Measurements from ENCODE around the gene SLC46A1.
A peak's percentile ranks its signal among the peaks of the same experiment; 100 is the strongest.

The SLC46A1 gene

DNA sequence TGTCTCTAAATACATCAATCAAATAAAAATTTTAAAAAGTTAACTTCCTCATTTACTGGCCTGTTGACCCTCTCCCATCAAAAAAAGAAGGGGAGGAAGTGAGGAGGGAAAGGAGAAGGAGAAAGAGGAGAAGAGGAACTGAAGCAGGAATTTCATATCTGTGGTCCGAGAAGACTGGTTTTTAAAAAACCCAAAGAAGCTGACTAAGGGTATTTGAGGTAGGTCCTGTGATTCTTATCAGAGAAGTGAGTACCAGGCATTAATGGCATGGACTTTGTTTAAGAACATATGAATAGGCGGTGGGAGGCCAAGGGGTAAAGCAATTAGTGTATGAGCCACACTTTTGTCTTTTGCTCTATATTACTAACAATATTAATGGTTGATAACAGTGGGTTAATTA lies 2.0 kb downstream of the SLC46A1 start:
- no peak overlapping the region for H3K4me3 ChIP-seq (ENCODE audit: low read length)
- TF ChIP-seq, protein P1, sequence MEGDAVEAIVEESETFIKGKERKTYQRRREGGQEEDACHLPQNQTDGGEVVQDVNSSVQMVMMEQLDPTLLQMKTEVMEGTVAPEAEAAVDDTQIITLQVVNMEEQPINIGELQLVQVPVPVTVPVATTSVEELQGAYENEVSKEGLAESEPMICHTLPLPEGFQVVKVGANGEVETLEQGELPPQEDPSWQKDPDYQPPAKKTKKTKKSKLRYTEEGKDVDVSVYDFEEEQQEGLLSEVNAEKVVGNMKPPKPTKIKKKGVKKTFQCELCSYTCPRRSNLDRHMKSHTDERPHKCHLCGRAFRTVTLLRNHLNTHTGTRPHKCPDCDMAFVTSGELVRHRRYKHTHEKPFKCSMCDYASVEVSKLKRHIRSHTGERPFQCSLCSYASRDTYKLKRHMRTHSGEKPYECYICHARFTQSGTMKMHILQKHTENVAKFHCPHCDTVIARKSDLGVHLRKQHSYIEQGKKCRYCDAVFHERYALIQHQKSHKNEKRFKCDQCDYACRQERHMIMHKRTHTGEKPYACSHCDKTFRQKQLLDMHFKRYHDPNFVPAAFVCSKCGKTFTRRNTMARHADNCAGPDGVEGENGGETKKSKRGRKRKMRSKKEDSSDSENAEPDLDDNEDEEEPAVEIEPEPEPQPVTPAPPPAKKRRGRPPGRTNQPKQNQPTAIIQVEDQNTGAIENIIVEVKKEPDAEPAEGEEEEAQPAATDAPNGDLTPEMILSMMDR (IDR thresholded peaks at IDR 0.05; ENCODE audit: insufficient read depth, low read depth, low read length, missing control alignments), result no peak
- DNase-seq (ENCODE audit: low read depth), result no peak

DNA sequence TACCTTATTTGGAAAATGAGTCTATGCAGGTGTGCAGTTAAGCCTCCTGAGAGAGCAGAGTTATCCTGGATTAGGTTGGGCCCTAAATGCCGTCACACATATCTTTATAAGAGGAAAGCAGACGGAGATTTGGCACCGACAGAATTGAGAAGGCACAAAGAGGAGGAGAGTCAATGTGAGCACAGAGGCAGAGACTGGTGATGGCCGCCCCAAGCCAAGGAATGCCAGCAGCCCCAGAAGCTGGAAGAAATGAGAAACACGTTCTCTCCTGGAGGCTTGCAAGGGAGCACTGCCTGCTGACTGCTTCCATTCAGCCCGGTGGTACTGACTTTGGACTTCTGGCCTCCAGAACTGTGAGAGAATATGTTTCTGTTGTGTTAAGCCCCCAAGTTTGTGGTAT lies 3.2 kb downstream of the SLC46A1 start:
- no peak overlapping the region for H3K4me3 ChIP-seq (ENCODE audit: low read length)
- TF ChIP-seq, protein P1 (IDR thresholded peaks at IDR 0.05; ENCODE audit: insufficient read depth, low read depth, low read length, missing control alignments), result no peak
- no peak for DNase-seq (ENCODE audit: low read depth)

DNA sequence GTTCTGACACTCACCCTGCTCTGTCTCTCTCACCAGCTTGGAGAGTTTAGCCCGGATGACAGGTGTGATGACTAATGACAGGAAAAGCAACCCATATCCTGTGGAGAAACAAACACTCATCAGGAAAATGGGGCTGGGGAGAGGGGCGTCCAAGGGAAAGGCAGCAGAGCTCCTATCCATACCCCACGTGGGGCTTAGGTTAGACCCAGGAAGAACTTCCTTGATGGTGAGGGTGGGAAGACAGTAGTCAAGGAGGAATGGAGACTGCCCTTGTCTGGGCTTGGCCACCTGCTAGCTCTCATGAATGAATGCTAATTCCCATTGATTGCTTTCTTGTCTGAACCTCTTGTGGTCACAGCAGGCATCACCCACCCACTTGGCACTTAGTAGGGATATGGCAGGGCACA lies 3.8 kb downstream of the SLC46A1 start:
- no peak overlapping the region for H3K4me3 ChIP-seq (ENCODE audit: low read length)
- TF ChIP-seq, protein P1 (IDR thresholded peaks at IDR 0.05; ENCODE audit: insufficient read depth, low read depth, low read length, missing control alignments), result no peak
- DNase-seq (ENCODE audit: low read depth), result peak; percentile 52

DNA sequence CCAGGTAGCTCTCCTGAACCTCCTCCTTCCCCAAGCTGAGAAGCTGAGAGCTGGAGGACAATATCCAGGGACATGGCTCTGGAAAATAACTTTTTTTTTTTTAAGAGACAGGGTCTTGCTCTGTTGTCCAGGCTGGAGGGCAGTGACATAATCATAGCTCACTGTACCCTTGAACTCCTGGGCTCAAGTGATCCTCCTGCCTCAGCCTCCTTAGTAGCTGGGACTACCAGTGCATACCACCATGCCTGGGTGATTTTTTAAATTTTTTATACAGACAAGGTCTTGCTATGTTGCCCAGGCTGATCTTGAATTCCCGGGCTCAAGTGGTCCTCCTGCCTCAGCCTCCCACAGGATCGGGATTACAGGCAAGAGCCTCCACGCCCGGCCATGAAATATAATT lies 6.2 kb downstream of the SLC46A1 start:
- DNase-seq (ENCODE audit: low read depth), result no peak
- H3K4me3 ChIP-seq (ENCODE audit: low read length), result no peak overlapping the region
- TF ChIP-seq, protein P1 (IDR thresholded peaks at IDR 0.05; ENCODE audit: insufficient read depth, low read depth, low read length, missing control alignments), result no peak

DNA sequence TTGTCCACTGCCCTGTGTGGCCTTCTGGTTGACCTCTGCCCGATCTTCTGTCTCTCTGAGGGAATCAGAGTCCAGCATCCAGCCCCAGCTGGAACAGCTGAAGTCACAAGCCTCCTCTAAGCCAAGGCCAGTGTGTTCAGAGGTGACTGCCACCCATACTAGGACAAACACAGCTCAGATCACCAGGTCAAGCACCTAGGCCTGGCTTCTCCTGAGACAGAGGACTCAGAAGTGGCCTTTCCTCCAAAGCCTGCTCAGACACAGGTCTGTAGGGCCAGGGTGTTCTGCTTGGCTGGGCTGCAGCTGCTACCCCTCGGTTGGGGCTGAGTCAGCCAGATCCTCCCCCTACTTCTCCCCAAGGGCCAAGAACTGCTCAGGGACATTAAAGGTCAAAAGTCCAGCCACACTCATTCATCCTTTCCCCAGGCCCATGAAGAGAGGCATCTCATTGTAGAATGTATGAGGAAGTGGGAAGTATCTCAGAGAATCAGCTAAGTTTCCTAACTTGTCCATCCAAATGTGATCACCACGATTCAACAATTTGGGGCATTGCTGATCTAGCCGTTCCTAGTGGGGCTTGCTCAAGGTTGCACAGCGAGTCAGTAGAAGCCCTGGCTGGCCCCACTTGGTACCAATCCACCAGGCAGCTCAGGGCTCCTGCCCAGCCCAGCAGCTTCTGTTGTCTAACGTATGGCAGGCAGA lies 7.6 kb downstream of the SLC46A1 start:
- no peak for DNase-seq (ENCODE audit: low read depth)
- TF ChIP-seq, protein P1 (IDR thresholded peaks at IDR 0.05; ENCODE audit: insufficient read depth, low read depth, low read length, missing control alignments), result no peak
- H3K4me3 ChIP-seq (ENCODE audit: low read length), result no peak overlapping the region

DNA sequence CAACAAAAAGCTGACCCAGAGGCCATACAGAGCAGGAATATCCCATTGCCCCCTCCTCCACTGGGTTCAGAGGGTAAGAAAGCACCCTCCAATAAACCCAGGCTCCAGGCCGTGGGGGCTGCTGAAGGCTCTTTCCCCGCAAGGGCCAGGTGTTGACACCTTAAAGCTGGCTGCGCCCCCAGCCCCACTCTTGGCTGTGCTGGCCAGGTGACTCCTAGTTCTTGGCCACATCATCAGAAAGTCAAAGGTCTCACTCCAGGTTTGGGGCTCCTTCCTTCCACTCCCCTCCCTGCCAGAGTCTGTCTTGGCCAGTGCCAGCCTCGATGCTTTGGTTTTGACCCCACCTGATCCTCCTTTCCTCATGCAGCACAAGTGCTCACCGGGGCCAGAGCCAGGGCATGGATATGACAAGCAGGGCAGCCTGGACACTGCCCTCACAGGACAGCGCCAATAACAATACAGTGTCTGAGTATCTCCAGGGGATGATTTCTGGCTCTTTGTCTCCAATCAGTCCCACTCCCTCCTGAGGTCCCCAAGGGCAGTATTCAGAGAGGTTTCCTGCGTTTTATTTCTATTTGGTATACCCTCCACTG lies 8.2 kb downstream of the SLC46A1 start:
- H3K4me3 ChIP-seq (ENCODE audit: low read length), result no peak overlapping the region
- no peak for DNase-seq (ENCODE audit: low read depth)
- TF ChIP-seq, protein P1 (IDR thresholded peaks at IDR 0.05; ENCODE audit: insufficient read depth, low read depth, low read length, missing control alignments), result no peak

DNA sequence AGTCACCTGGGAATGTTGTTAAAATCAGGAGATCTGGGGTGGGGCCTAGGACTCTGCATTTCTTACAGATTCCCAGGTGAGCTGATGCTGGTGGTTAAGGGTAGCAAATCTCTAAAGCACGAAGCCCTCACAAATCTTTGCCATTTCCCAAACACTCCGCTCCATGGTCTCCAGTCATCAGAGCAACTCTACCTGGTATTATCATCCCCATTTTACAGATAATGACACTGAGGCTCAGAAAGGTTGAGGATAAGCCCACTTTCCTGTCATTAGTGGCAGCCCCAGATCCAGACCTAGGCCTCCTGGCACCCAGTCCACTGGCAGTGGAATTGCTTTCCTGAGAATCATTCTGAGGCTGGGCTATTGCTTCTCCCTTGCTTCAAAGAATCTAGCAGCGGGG lies 8.7 kb downstream of the SLC46A1 start:
- DNase-seq (ENCODE audit: low read depth), result no peak
- TF ChIP-seq, protein P1 (IDR thresholded peaks at IDR 0.05; ENCODE audit: insufficient read depth, low read depth, low read length, missing control alignments), result no peak
- no peak overlapping the region for H3K4me3 ChIP-seq (ENCODE audit: low read length)
